PC-3 (cell line): ENCODE data around the gene ANKS1B. TPM values are rescaled to one million over a fixed set of nuclear protein-coding genes. Genes with fewer than 3 reads are reported as not detected.
A peak's percentile ranks its signal among the peaks of the same experiment; 100 is the strongest.

Source experiments
- ATAC-seq: fragments of 200-7000 bp; cut with Tn5 transposase; 2 replicates; pipeline ENCODE4 v1.9.1; 2020; ENCODE audit warnings: mild to moderate bottlenecking, moderate library complexity
- BruUV-seq: library from RNA; stranded (reverse); fragments of 400-500 nt; replicated peaks from 2 replicates; lab custom pipeline; 2021; lab: Mats Ljungman, UMichigan
- CTCF ChIA-PET: fragments of 300-600 bp; sonication (Branson Sonifier 250); formaldehyde crosslinking; loops from one replicate; lab custom pipeline; 2022; ENCODE audit warnings: antibody characterized with exemption; lab: Charles Lee
- POLR2A ChIA-PET: fragments of 300-600 bp; sonication (Branson Sonifier 250); formaldehyde crosslinking; loops from one replicate; lab custom pipeline; 2022; ENCODE audit warnings: antibody characterized with exemption; ENCODE audit not compliant: unreplicated experiment; lab: Charles Lee
- DNase-seq: peaks from one replicate; pipeline ENCODE4 v3.0.0-alpha.2; 2015
- H2AFZ ChIP-seq: fragments of 300-600 bp; sonication (generic); 2 replicates; pipeline ENCODE4 v1.6.0; 2016; ENCODE audit warnings: antibody characterized with exemption, low read length
- H3F3A ChIP-seq: fragments of 300-600 bp; sonication (generic); one replicate; pipeline ENCODE4 v1.6.0; 2017; ENCODE audit warnings: antibody characterized with exemption, low read length, control low read depth, mild to moderate bottlenecking; ENCODE audit not compliant: unreplicated experiment
- H3K27ac ChIP-seq: fragments of 300-600 bp; sonication (generic); 2 replicates; pipeline ENCODE4 v1.5.1; 2016; ENCODE audit warnings: mild to moderate bottlenecking, low read length
- H3K27me3 ChIP-seq: fragments of 300-600 bp; sonication (generic); 2 replicates; pipeline ENCODE4 v1.6.1; 2016; ENCODE audit warnings: low read length, mixed read lengths
- H3K36me3 ChIP-seq: fragments of 300-600 bp; sonication (generic); 2 replicates; pipeline ENCODE4 v1.6.1; 2016; ENCODE audit warnings: low read depth, mixed run types, low read length, mixed read lengths
- H3K4me1 ChIP-seq: fragments of 300-600 bp; sonication (generic); 2 replicates; pipeline ENCODE4 v1.5.1; 2016; ENCODE audit warnings: low read length; ENCODE audit not compliant: insufficient read depth
- H3K4me2 ChIP-seq: fragments of 300-600 bp; sonication (generic); 2 replicates; pipeline ENCODE4 v1.6.0; 2016; ENCODE audit warnings: low read length
- H3K4me3 ChIP-seq: fragments of 300-600 bp; sonication (generic); 2 replicates; pipeline ENCODE4 v1.5.1; 2016; ENCODE audit warnings: mild to moderate bottlenecking, low read length, mixed read lengths
- H3K79me2 ChIP-seq: fragments of 300-600 bp; sonication (generic); 2 replicates; pipeline ENCODE4 v1.6.1; 2017; ENCODE audit warnings: low read length, mixed read lengths
- H3K9ac ChIP-seq: fragments of 300-600 bp; sonication (generic); 2 replicates; pipeline ENCODE4 v1.6.0; 2016; ENCODE audit warnings: mild to moderate bottlenecking, low read length
- H3K9me2 ChIP-seq: fragments of 300-600 bp; sonication (generic); replicated peaks from 2 replicates; pipeline ENCODE4 v1.6.1; 2016; ENCODE audit warnings: mixed run types, low read length, mixed read lengths
- H3K9me3 ChIP-seq: fragments of 300-600 bp; sonication (generic); 2 replicates; pipeline ENCODE4 v1.6.1; 2016; ENCODE audit warnings: low read length, mixed read lengths
- H4K20me1 ChIP-seq: fragments of 300-600 bp; sonication (generic); 2 replicates; pipeline ENCODE4 v1.6.1; 2016; ENCODE audit warnings: low read length, mixed read lengths
- CTCF ChIP-seq: fragments of 300-600 bp; sonication (generic); conservative IDR thresholded peaks from 2 replicates; pipeline ENCODE4 v1.5.1; 2017; ENCODE audit warnings: antibody characterized with exemption, low read depth, mild to moderate bottlenecking, low read length
- EZH2 ChIP-seq: fragments of 300-600 bp; sonication (generic); IDR thresholded peaks from one replicate; pipeline ENCODE4 v1.6.1; 2017; ENCODE audit warnings: antibody characterized with exemption, mild to moderate bottlenecking, low read length; ENCODE audit not compliant: unreplicated experiment
- EZH2phosphoT487 ChIP-seq: fragments of 300-600 bp; sonication (generic); IDR thresholded peaks from 2 replicates; pipeline ENCODE4 v1.6.1; 2018; ENCODE audit warnings: mild to moderate bottlenecking, antibody characterized with exemption, low read length, borderline replicate concordance
- intact Hi-C: fragments of 100-400 bp; cut with micrococcal nuclease; formaldehyde crosslinking; loops from 2 replicates; pipeline ENCODE4 v1.9.0; 2023
- total RNA-seq: library from RNA; depleted of rRNA; stranded (reverse); fragments of >200 nt; gene quantifications from 2 replicates; pipeline ENCODE4 v1.2.3, GENCODE V29; 2014

ANKS1B gene
- total RNA-seq, 1 experiment from 2014 or later: 0.07 TPM

GRCh38 chr12:99152337-99152736 lies 832.4 kb downstream of the ANKS1B start:
- BruUV-seq: no TSS peak
- ATAC-seq (peak; percentile 80), DNase-seq (peak; percentile 72)
- POLR2A ChIA-PET: no interaction called here
- Histone ChIP-seq H3K9me3 (no peaks in the 10 kb centered on the region), H4K20me1 (no peaks in the 10 kb centered on the region), H3K4me3 (no peak overlapping the region), H3K79me2 (no peaks in the 10 kb centered on the region), H2AFZ (no peak overlapping the region), H3K4me2 (peak overlapping the region; percentile 48), H3K9ac (no peak overlapping the region), H3K27ac (no peak overlapping the region), H3K27me3 (0 out of 2 replicates have a peak, but pooled peaks cover 3% of the 10 kb centered on the region), H3K9me2 (no peaks in the 10 kb centered on the region), H3K4me1 (peaks cover 23% of the 10 kb centered on the region), H3F3A (no peaks in the 10 kb centered on the region), H3K36me3 (no peaks in the 10 kb centered on the region)
- TF ChIP-seq CTCF (no peak), EZH2 (no peak), EZH2phosphoT487 (no peak)
- intact Hi-C loops: no loop called here
- CTCF ChIA-PET: interaction anchor here (0.7 kb wide), 1 partner anchor 398 kb away, joined by 4 read pairs; no protein-coding TSS in a partner anchor

- Histone ChIP-seq H3K9ac (no peak overlapping the region), H3K4me1 (peaks cover 18% of the 10 kb centered on the region), H3K27me3 (0 out of 2 replicates have a peak, but pooled peaks cover 3% of the 10 kb centered on the region), H3K79me2 (no peaks in the 10 kb centered on the region), H3F3A (no peaks in the 10 kb centered on the region), H3K9me2 (no peaks in the 10 kb centered on the region), H3K27ac (no peak overlapping the region), H2AFZ (no peak overlapping the region), H3K36me3 (no peaks in the 10 kb centered on the region), H3K4me2 (no peak overlapping the region), H4K20me1 (no peaks in the 10 kb centered on the region), H3K4me3 (no peak overlapping the region), H3K9me3 (no peaks in the 10 kb centered on the region)
- CTCF ChIA-PET: no interaction called here
- no TSS peak for BruUV-seq
- TF ChIP-seq EZH2phosphoT487 (no peak), CTCF (no peak), EZH2 (no peak)
- no peak for DNase-seq
- no peak for ATAC-seq
- POLR2A ChIA-PET: no interaction called here
- intact Hi-C loops: no loop called here
These were observed 833.0 kb downstream of the ANKS1B start for GRCh38 chr12:99151744-99152143.

- CTCF ChIA-PET: no interaction called here
- Histone ChIP-seq H3K4me2 (no peak overlapping the region), H2AFZ (no peak overlapping the region), H3F3A (no peaks in the 10 kb centered on the region), H4K20me1 (no peaks in the 10 kb centered on the region), H3K27ac (no peak overlapping the region), H3K4me1 (peaks cover 13% of the 10 kb centered on the region), H3K27me3 (no peaks in the 10 kb centered on the region), H3K36me3 (no peaks in the 10 kb centered on the region), H3K9me2 (no peaks in the 10 kb centered on the region), H3K4me3 (no peak overlapping the region), H3K79me2 (no peaks in the 10 kb centered on the region), H3K9ac (no peak overlapping the region), H3K9me3 (no peaks in the 10 kb centered on the region)
- no peak for TF ChIP-seq EZH2phosphoT487
- TF ChIP-seq EZH2: no peak
- TF ChIP-seq CTCF: no peak
- DNase-seq (no peak), ATAC-seq (no peak)
- no TSS peak for BruUV-seq
- intact Hi-C loops: no loop called here
- POLR2A ChIA-PET: no interaction called here
These were observed 837.6 kb downstream of the ANKS1B start for GRCh38 chr12:99147130-99147529.
